Keratinocyte (primary cell): ENCODE data around the gene GLB1L2. TPM values are rescaled to one million over a fixed set of nuclear protein-coding genes. Genes with fewer than 3 reads are reported as not detected.

Source experiments
- DNase-seq: peaks from one replicate; pipeline ENCODE4 v3.0.0-alpha.2; 2011; ENCODE audit warnings: low read depth, missing footprints, low spot score
- FAIRE-seq: peaks from 2 replicates; lab custom pipeline; 2011; peaks lifted over from hg19 to GRCh38; lab: Jason Lieb, UNC
- H2AFZ ChIP-seq: 2 replicates; pipeline ENCODE4 v1.6.0; 2012; ENCODE audit warnings: low read length, control low read depth, inconsistent platforms; ENCODE audit not compliant: control insufficient read depth
- H3K27ac ChIP-seq: 2 replicates; pipeline ENCODE4 v1.5.1; 2011; ENCODE audit warnings: low read length; ENCODE audit not compliant: control insufficient read depth, insufficient read depth
- H3K27me3 ChIP-seq: 3 replicates; pipeline ENCODE4 v1.6.0; 2011; ENCODE audit warnings: low read length; ENCODE audit not compliant: control insufficient read depth, insufficient read depth; ENCODE audit errors: extremely low read depth
- H3K36me3 ChIP-seq, 2 experiments: 2 replicates in 1 of 2; 3 replicates in 1 of 2; pipeline ENCODE4 v1.5.1; 2011; ENCODE audit warnings: low read length in 2 of 2, mild to moderate bottlenecking in 1 of 2; ENCODE audit not compliant: control insufficient read depth in 2 of 2, insufficient read depth in 2 of 2; ENCODE audit errors: extremely low read depth in 1 of 2
- H3K4me1 ChIP-seq: 3 replicates; pipeline ENCODE4 v1.5.1; 2011; ENCODE audit warnings: low read length; ENCODE audit not compliant: control insufficient read depth, insufficient read depth; ENCODE audit errors: extremely low read depth
- H3K4me2 ChIP-seq: 3 replicates; pipeline ENCODE4 v1.6.0; 2011; ENCODE audit warnings: low read depth, low read length; ENCODE audit not compliant: control insufficient read depth, insufficient read depth; ENCODE audit errors: extremely low read depth
- H3K4me3 ChIP-seq, 3 experiments: fragments of 200-600 bp in 1 of 3; sonication (generic) in 1 of 3; 2 replicates in 2 of 3; 3 replicates in 1 of 3; pipeline ENCODE4 v1.5.1; 2011 to 2016; ENCODE audit warnings: low read length in 3 of 3, mild to moderate bottlenecking in 3 of 3, control low read depth in 2 of 3, inconsistent platforms in 1 of 3, low read depth in 1 of 3, mixed read lengths in 1 of 3, mixed run types in 1 of 3, moderate library complexity in 1 of 3; ENCODE audit not compliant: control insufficient read depth in 2 of 3, insufficient read depth in 2 of 3; ENCODE audit errors: extremely low read depth in 1 of 3
- H3K79me2 ChIP-seq: 2 replicates; pipeline ENCODE4 v1.6.0; 2012; ENCODE audit warnings: low read length; ENCODE audit not compliant: control insufficient read depth, insufficient read depth
- H3K9ac ChIP-seq: 3 replicates; pipeline ENCODE4 v1.6.0; 2011; ENCODE audit warnings: low read length; ENCODE audit not compliant: control insufficient read depth, insufficient read depth; ENCODE audit errors: extremely low read depth
- H3K9me1 ChIP-seq: 3 replicates; pipeline ENCODE4 v1.6.0; 2011; ENCODE audit warnings: low read length; ENCODE audit not compliant: control insufficient read depth, insufficient read depth; ENCODE audit errors: extremely low read depth
- H3K9me3 ChIP-seq: 2 replicates; pipeline ENCODE4 v1.5.1; 2012; ENCODE audit warnings: low read depth, low read length; ENCODE audit not compliant: control insufficient read depth
- H4K20me1 ChIP-seq: 3 replicates; pipeline ENCODE4 v1.6.0; 2011; ENCODE audit warnings: low read length; ENCODE audit not compliant: control insufficient read depth, insufficient read depth; ENCODE audit errors: extremely low read depth
- EZH2 ChIP-seq: IDR thresholded peaks from one replicate; pipeline ENCODE4 v1.6.1; 2012; ENCODE audit warnings: inconsistent platforms, mild to moderate bottlenecking, low read length, moderate library complexity
- dilution Hi-C: fragments of 300-500 bp; cut with MboI; formaldehyde crosslinking; loops from one replicate; pipeline ENCODE4 v1.7.0; 2020; ENCODE audit warnings: low sequenced_read_pairs; ENCODE audit not compliant: extremely low pct_ligation_motif_present
- polyA plus RNA-seq, 5 experiments: library from polyadenylated mRNA; depleted of rRNA in 3 of 5; stranded (reverse) in 3 of 5; stranded (forward) in 1 of 5; unstranded in 1 of 5; fragments of >200 nt; gene quantifications; 1 replicate in 1 of 5; 2 replicates in 3 of 5; 3 replicates in 1 of 5; pipeline versions ENCODE4 v1.2.1 to v1.2.3, GENCODE V29; 2011 to 2012; ENCODE audit warnings: missing spikeins in 2 of 5, low read depth in 1 of 5, low replicate concordance in 1 of 5
- TF ChIP-seq, protein P1 (sequence below), 3 experiments: IDR thresholded peaks in 1 of 3; conservative IDR thresholded peaks in 1 of 3; optimal IDR thresholded peaks in 1 of 3; 2 replicates in 2 of 3; 3 replicates in 1 of 3; pipeline versions ENCODE3 to v1.5.1; 2011; ENCODE audit warnings: low read length in 3 of 3, mild to moderate bottlenecking in 3 of 3, moderate library complexity in 2 of 3, control low read depth in 1 of 3, inconsistent platforms in 1 of 3; ENCODE audit not compliant: insufficient read depth in 2 of 3; ENCODE audit errors: extremely low read depth in 1 of 3

GLB1L2 gene
- polyA plus RNA-seq, 1 donor (not counting 4 experiments of a cell fraction or from before 2014, with no cell fraction given) = 4.3 TPM

DNA sequence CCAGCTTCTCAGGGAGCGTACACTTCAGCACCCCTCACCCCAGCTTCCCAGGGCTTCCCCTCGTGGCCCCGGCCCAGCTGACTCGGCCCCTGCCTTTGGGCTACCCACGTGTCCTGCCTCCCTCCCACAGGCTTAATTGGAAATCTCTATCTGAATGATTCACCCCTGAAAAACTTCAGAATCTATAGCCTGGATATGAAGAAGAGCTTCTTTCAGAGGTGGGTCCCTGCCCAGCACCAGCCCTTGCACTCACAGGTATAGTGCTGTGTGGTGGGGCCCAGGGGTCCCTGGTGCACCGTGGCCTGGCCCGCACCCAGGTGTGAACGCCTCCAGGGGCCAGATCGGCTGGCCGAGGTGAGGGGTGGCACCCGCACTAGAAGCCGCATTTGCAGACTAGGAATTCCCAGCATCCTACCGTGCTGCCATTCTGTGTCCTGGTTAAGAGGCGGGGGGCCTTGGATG is 41.8 kb downstream of the GLB1L2 start:
- no peaks in the 10 kb centered on the region for H4K20me1 ChIP-seq
- no peak for FAIRE-seq
- no peaks in the 10 kb centered on the region for H3K9me3 ChIP-seq
- H3K36me3 ChIP-seq = no peaks in the 10 kb centered on the region
- H3K9me1 ChIP-seq = no peaks in the 10 kb centered on the region
- TF ChIP-seq, protein P1, sequence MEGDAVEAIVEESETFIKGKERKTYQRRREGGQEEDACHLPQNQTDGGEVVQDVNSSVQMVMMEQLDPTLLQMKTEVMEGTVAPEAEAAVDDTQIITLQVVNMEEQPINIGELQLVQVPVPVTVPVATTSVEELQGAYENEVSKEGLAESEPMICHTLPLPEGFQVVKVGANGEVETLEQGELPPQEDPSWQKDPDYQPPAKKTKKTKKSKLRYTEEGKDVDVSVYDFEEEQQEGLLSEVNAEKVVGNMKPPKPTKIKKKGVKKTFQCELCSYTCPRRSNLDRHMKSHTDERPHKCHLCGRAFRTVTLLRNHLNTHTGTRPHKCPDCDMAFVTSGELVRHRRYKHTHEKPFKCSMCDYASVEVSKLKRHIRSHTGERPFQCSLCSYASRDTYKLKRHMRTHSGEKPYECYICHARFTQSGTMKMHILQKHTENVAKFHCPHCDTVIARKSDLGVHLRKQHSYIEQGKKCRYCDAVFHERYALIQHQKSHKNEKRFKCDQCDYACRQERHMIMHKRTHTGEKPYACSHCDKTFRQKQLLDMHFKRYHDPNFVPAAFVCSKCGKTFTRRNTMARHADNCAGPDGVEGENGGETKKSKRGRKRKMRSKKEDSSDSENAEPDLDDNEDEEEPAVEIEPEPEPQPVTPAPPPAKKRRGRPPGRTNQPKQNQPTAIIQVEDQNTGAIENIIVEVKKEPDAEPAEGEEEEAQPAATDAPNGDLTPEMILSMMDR (optimal IDR thresholded peaks at IDR 0.05 in 1 of 3, IDR thresholded peaks at IDR 0.05 in 1 of 3, conservative IDR thresholded peaks at IDR 0.05 in 1 of 3; ENCODE audit: extremely low read depth in 1 of 3, insufficient read depth in 2 of 3, low read length in 3 of 3) = no peak
- no peak for TF ChIP-seq EZH2
- H3K79me2 ChIP-seq = no peaks in the 10 kb centered on the region
- H3K27me3 ChIP-seq = no peaks in the 10 kb centered on the region
- H3K4me2 ChIP-seq = no peak overlapping the region
- H3K4me3 ChIP-seq = no peak overlapping the region
- no peak overlapping the region for H2AFZ ChIP-seq
- no peak overlapping the region for H3K27ac ChIP-seq
- no peaks in the 10 kb centered on the region for H3K4me1 ChIP-seq
- H3K9ac ChIP-seq = no peak overlapping the region
- DNase-seq = no peak
- dilution Hi-C loops = no loop called here

GRCh38 chr11:134374171-134374570 is 42.4 kb downstream of the GLB1L2 start:
- Histone ChIP-seq H3K27me3 (no peaks in the 10 kb centered on the region), H3K9me1 (no peaks in the 10 kb centered on the region), H3K36me3 (no peaks in the 10 kb centered on the region), H3K4me3 (no peak overlapping the region), H3K4me1 (no peaks in the 10 kb centered on the region), H3K27ac (no peak overlapping the region), H3K9me3 (no peaks in the 10 kb centered on the region), H4K20me1 (no peaks in the 10 kb centered on the region), H3K79me2 (no peaks in the 10 kb centered on the region), H3K9ac (no peak overlapping the region), H3K4me2 (no peak overlapping the region), H2AFZ (no peak overlapping the region)
- no peak for FAIRE-seq
- dilution Hi-C loops = no loop called here
- no peak for DNase-seq
- TF ChIP-seq EZH2 = no peak
- TF ChIP-seq, protein P1 (optimal IDR thresholded peaks at IDR 0.05 in 1 of 3, IDR thresholded peaks at IDR 0.05 in 1 of 3, conservative IDR thresholded peaks at IDR 0.05 in 1 of 3; ENCODE audit: extremely low read depth in 1 of 3, insufficient read depth in 2 of 3, low read length in 3 of 3) = no peak
